A549 (cell line): ENCODE measurements around the gene S100B.

Experiments used
- CTCF ChIP-seq: fragments of >200 bp; sonication (Bioruptor Twin); formaldehyde crosslinking; IDR thresholded peaks from 3 replicates; pipeline ENCODE4 v1.5.1; 2016
- HDAC2 ChIP-seq: fragments of 200-600 bp; sonication (generic); IDR thresholded peaks from 2 replicates; pipeline ENCODE4 v1.6.1; 2016
- JUN ChIP-seq, 2 experiments: fragments of >200 bp; sonication (Bioruptor Twin); formaldehyde crosslinking; IDR thresholded peaks; 2 replicates in 1 of 2; 3 replicates in 1 of 2; pipeline ENCODE4 v1.6.1; 2016 to 2017
- MAX ChIP-seq: IDR thresholded peaks from 2 replicates; pipeline ENCODE4 v1.6.1; 2012
- NPAS2 ChIP-seq: fragments of 250-450 bp; sonication (Bioruptor Pico); IDR thresholded peaks from 2 replicates; pipeline ENCODE4 v1.8.0; 2022; ENCODE audit warnings: mild to moderate bottlenecking, moderate library complexity, borderline replicate concordance
- PHF8 ChIP-seq: fragments of 200-600 bp; sonication (generic); IDR thresholded peaks from 2 replicates; pipeline ENCODE4 v1.6.1; 2016; ENCODE audit warnings: low read depth, mild to moderate bottlenecking, antibody characterized with exemption, moderate library complexity, borderline replicate concordance
- POLR2A ChIP-seq: IDR thresholded peaks from 2 replicates; pipeline ENCODE4 v1.6.1; 2012; ENCODE audit warnings: mild to moderate bottlenecking, low read length
- REST ChIP-seq: fragments of 200-600 bp; sonication (generic); IDR thresholded peaks from 2 replicates; pipeline ENCODE4 v1.6.1; 2016; ENCODE audit warnings: antibody characterized with exemption, mild to moderate bottlenecking, moderate library complexity
- TP53 ChIP-seq: fragments of 250-450 bp; sonication (Bioruptor Pico); IDR thresholded peaks from 2 replicates; pipeline ENCODE4 v1.5.0; 2021; ENCODE audit warnings: mild to moderate bottlenecking, moderate library complexity
- ZFP36 ChIP-seq: fragments of 450-650 bp; IDR thresholded peaks from 2 replicates; pipeline ENCODE4 v1.6.1; 2014; ENCODE audit warnings: borderline replicate concordance; ENCODE audit not compliant: partially characterized antibody

GRCh38 chr21:46617267-46618051 is 12.6 kb upstream of the S100B start:
- TF ChIP-seq ZFP36, result no peak
- TF ChIP-seq POLR2A, result no peak
- TF ChIP-seq CTCF, result no peak
- no peak for TF ChIP-seq JUN (IDR thresholded peaks at IDR 0.05)
- TF ChIP-seq REST, result no peak
- TF ChIP-seq HDAC2, result no peak
- no peak for TF ChIP-seq NPAS2
- no peak for TF ChIP-seq TP53
- no peak for TF ChIP-seq PHF8
- no peak for TF ChIP-seq MAX
